GM19035 (cell line): ENCODE measurements around the gene ZNF638.

Experiments used
- ATAC-seq: cut with Tn5 transposase; IDR thresholded peaks from one replicate; pipeline ENCODE4 v1.9.1; 2021; ENCODE audit not compliant: unreplicated experiment

ZNF638 gene

GRCh38 chr2:71469403-71470398, 138.1 kb downstream of the ZNF638 start:
- ATAC-seq, result no peak

DNA sequence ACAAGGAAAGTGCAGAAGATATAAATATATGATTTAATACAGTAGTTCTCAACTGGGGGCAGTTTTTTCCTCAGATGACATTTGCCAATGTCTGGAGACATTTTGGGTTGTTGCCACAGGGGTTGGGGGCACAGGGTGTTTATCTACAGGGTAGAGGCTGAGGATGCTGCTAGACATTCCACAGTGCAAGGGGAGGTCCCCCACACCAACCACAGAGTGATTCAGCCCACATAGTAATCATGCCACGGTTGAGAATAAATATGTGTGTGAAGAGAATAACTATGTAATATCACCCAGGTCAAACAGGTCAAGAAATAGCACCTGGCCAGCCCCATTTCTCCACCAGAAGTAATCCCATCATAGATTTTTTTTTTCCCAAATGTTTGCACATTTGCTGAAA, 139.7 kb downstream of the ZNF638 start:
- ATAC-seq, result no peak

DNA sequence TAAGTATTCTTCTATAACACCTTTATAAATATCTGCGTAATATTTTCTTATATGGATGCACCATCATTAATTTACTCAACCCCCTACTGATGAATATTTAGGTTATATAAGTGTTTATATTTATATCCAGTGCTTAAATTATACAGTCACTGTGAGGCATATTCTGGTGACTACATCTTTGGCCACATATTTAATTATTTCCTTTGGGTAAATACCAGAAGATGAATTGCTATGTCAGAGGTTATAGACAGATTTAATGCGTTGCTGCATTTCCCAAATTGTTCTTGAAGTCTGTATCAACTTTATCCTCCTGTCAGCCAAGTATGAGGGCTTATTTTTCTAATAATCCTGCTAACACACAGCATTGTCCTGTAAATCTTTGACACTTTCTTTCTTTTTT, 140.4 kb downstream of the ZNF638 start:
- no peak for ATAC-seq

GRCh38 chr2:71473346-71474031, 141.9 kb downstream of the ZNF638 start:
- ATAC-seq, result no peak

GRCh38 chr2:71474116-71474743, 142.6 kb downstream of the ZNF638 start:
- no peak for ATAC-seq

- no peak for ATAC-seq
These were observed 143.3 kb downstream of the ZNF638 start for GRCh38 chr2:71474744-71475397.

- no peak for ATAC-seq
These were observed 144.9 kb downstream of the ZNF638 start for GRCh38 chr2:71476495-71476894.

DNA sequence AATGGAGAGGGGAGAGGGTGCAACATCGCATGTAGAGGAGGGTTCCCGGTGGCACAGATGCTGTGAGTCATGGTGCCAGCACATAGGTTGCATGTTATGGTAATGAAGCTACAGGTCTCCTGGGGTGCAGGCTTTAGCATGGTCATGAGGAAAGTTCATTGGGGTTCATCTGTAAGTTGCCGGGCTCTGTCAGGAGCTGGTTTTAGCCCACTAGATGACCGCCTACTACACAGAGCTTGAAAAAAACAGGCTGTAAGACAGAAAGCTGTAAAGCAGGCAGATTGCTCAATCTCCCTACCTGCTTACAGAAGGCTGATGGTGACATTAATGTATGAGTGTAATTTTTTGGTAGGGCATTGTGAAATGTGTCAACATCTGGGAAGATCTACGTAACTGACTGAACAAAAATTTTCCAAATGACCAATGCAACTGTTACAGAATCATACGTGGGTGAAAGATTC, 145.7 kb downstream of the ZNF638 start:
- ATAC-seq, result no peak

DNA sequence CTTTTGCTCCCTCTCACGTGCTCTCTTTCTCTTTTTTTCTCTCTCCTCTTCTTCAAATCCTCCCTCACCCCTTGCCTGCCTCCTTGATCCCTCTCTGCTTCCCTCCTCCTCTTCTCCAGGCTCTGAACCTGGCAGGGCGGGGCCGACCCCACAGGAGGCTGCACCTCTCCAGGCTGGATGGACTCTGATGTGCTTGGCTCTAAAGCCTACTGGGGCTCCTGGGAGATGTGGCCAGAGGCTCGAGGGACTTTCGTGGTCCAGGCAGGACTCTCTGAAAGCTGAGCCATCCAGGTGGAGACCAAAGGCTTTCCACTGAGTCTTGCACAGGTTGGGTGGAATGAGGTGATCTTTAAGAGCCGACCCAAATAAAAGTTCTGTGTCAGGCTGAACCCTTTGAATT, 147.2 kb downstream of the ZNF638 start:
- ATAC-seq, result no peak

DNA sequence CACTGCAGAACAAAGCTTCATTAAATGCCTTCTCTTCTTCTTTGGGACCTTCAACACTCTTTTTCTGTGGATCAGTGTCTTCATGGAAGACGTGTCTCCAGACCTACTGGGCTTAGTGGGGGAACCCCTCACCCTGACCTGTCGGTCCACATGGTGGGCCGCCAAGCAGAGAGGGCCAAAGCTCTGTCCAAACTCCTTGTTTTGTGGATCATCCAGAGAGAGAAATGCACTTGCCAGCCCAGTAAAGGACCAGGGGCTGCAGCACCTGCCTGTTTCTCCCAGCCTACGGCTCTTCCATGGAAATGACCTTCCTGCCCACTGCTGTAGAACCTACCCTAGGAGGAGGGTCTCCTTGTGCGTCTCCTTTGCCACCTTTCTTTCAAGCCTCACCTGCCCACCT, 147.7 kb downstream of the ZNF638 start:
- ATAC-seq, result no peak

- ATAC-seq, result no peak
These were observed 149.5 kb downstream of the ZNF638 start for GRCh38 chr2:71481111-71481510.

GRCh38 chr2:71482055-71482454, 150.5 kb downstream of the ZNF638 start:
- ATAC-seq, result no peak

DNA sequence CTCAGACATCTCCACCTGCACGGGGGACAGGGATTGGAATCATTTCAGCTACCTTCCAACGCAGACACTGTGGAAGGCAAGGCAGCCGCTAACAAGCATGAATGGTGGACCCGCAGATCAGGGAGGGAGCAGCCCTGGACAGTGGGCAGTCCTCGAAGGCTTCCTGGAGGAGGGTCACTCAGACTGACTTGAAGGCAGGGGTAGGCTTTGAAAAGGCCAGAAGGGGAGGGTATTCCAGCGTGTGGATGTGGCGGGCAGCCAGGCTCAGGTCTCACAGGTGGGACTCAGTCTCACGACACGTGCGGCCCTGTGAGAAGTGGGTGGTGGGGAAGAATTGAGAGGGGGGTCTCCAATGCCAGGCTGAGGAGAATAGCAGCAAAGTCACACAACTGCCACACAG, 151.7 kb downstream of the ZNF638 start:
- ATAC-seq, result no peak

- ATAC-seq, result no peak
These were observed 152.8 kb downstream of the ZNF638 start for GRCh38 chr2:71484354-71484753.
